Peyer's patch (tissue), 4 donors: ENCODE data around the gene TCAP.

Source experiments
- POLR2A ChIP-seq, 2 donors: fragments of 450-650 bp; IDR thresholded peaks; one replicate each; pipeline ENCODE4 v1.5.1; 2017; ENCODE audit warnings: antibody characterized with exemption in 2 of 2, mild to moderate bottlenecking in 2 of 2, moderate library complexity in 2 of 2
- TF ChIP-seq, protein P1 (sequence below), 6 experiments: fragments of 450-650 bp in 4 of 6; fragments of 200-600 bp in 2 of 6; sonication (generic) in 1 of 6; IDR thresholded peaks; one replicate each; pipeline ENCODE4 v1.5.1; 2017 to 2019; ENCODE audit warnings: antibody characterized with exemption in 6 of 6, mild to moderate bottlenecking in 3 of 6, moderate library complexity in 1 of 6

DNA sequence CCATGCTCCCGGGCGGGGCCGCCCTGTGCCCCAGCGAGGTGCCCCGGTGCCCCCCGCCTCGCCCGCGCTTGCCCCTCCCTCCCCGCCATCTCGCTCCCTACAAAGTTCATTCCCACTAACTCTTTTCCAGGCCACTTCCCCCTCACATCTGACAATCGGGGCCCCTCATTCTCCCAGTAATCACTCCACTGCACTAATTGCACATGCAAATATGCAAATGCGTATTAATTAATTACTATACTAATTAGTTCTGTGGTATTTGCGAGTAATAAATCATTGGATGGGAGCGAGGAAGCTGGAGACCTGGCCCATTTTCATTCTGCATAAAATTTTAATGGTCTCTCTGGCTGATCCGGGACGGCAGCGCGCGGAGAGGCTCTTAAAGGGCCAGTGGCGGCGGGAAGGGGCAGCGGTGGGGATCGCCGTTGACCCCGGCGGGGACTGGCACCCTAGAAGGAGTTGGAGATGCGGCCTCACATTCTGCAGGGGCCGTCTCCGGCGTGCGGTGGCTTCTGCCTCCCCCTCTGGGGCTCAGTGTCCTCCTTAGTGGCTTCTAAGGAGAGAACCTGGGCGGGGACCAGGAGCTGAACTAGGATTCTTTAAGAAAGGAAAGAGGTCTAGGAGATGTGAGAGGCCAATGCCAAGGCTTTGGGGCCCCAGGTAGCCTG lies 46.8 kb upstream of the TCAP start:
- TF ChIP-seq, protein P1, sequence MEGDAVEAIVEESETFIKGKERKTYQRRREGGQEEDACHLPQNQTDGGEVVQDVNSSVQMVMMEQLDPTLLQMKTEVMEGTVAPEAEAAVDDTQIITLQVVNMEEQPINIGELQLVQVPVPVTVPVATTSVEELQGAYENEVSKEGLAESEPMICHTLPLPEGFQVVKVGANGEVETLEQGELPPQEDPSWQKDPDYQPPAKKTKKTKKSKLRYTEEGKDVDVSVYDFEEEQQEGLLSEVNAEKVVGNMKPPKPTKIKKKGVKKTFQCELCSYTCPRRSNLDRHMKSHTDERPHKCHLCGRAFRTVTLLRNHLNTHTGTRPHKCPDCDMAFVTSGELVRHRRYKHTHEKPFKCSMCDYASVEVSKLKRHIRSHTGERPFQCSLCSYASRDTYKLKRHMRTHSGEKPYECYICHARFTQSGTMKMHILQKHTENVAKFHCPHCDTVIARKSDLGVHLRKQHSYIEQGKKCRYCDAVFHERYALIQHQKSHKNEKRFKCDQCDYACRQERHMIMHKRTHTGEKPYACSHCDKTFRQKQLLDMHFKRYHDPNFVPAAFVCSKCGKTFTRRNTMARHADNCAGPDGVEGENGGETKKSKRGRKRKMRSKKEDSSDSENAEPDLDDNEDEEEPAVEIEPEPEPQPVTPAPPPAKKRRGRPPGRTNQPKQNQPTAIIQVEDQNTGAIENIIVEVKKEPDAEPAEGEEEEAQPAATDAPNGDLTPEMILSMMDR (IDR thresholded peaks at IDR 0.05), result no peak
- TF ChIP-seq POLR2A (IDR thresholded peaks at IDR 0.05), result no peak
